K562 (cell line): Measurements from ENCODE around the gene EXOG. TPM values are rescaled to one million over a fixed set of nuclear protein-coding genes. Genes with fewer than 3 reads are reported as not detected.

Source experiments
- ARHGAP35 ChIP-seq: fragments of 450-650 bp; IDR thresholded peaks from 2 replicates; pipeline ENCODE4 v1.6.1; 2018; ENCODE audit not compliant: partially characterized antibody
- CTCF ChIP-seq, 3 experiments: IDR thresholded peaks in 2 of 3; conservative IDR thresholded peaks in 1 of 3; 2 replicates each; pipeline ENCODE4 v1.5.1; 2011 to 2012; ENCODE audit warnings: low read length in 3 of 3, mild to moderate bottlenecking in 3 of 3, control low read depth in 2 of 3, improper control_type of control experiment in 1 of 3, inconsistent platforms in 1 of 3, low read depth in 1 of 3, mixed read lengths in 1 of 3, moderate library complexity in 1 of 3; ENCODE audit not compliant: insufficient read depth in 2 of 3
- ETS2 ChIP-seq: IDR thresholded peaks from 2 replicates; pipeline ENCODE4 v1.6.1; 2016; ENCODE audit warnings: borderline replicate concordance, missing genetic modification characterization, mild to moderate bottlenecking, moderate library complexity, missing compliant biosample characterization; ENCODE audit not compliant: poor library complexity, severe bottlenecking
- LEF1 ChIP-seq: fragments of 450-650 bp; IDR thresholded peaks from 2 replicates; pipeline ENCODE4 v1.6.1; 2016; ENCODE audit warnings: mild to moderate bottlenecking
- PCBP1 ChIP-seq: fragments of 200-400 bp; formaldehyde crosslinking; IDR thresholded peaks from 2 replicates; pipeline ENCODE4 v1.6.1; 2018; ENCODE audit warnings: mild to moderate bottlenecking, low read depth, low read length; ENCODE audit not compliant: poor library complexity, severe bottlenecking
- ZFP30 ChIP-seq: fragments of 250-450 bp; sonication (Bioruptor Pico); IDR thresholded peaks from 2 replicates; pipeline ENCODE4 v1.8.0; 2022; ENCODE audit warnings: moderate library complexity, mild to moderate bottlenecking, inconsistent platforms, borderline replicate concordance
- ZNF134 ChIP-seq: fragments of 250-450 bp; sonication (Bioruptor Pico); conservative IDR thresholded peaks from 2 replicates; pipeline ENCODE4 v1.4.0; 2020
- ZNF263 ChIP-seq: sonication (generic); formaldehyde crosslinking; IDR thresholded peaks from 2 replicates; pipeline ENCODE4 v1.8.0; 2022; ENCODE audit warnings: mild to moderate bottlenecking, missing genetic modification reagents, borderline replicate concordance
- polyA plus RNA-seq, 8 experiments: library from polyadenylated mRNA; depleted of rRNA in 4 of 8; stranded (reverse) in 5 of 8; unstranded in 3 of 8; fragments of >200 nt; fragmentation: Nextera tagmentation in 2 of 8; fragmentation: Illumina TruSeq in 1 of 8; extraction: Ambion mirVana in 2 of 8; extraction: Trizol in 1 of 8; gene quantifications; 2 replicates each; pipeline versions ENCODE4 v1.2.1 to v1.2.3, GENCODE V29; 2011 to 2014; ENCODE audit warnings: inconsistent platforms in 1 of 8, missing spikeins in 1 of 8
- total RNA-seq, 7 experiments: library from RNA; depleted of rRNA in 6 of 7; stranded (reverse); fragments of >200 nt in 6 of 7; fragmentation: Illumina TruSeq in 2 of 7; extraction: Trizol in 2 of 7; gene quantifications; 2 replicates each; pipeline versions ENCODE4 v1.2.1 to v1.2.3, GENCODE V29; 2011 to 2021; ENCODE audit warnings: low replicate concordance in 1 of 7
- TF ChIP-seq, protein P1 (sequence below): sonication (generic); formaldehyde crosslinking; IDR thresholded peaks from 2 replicates; pipeline ENCODE4 v1.9.0; 2022; ENCODE audit warnings: mild to moderate bottlenecking, missing genetic modification reagents

Gene EXOG
- total and polyA plus RNA-seq, 9 of the 15 experiments (the other 6 are each of a cell fraction or from before 2014, with no cell fraction given): 10.8 to 21.7 (median 14.8) TPM

DNA sequence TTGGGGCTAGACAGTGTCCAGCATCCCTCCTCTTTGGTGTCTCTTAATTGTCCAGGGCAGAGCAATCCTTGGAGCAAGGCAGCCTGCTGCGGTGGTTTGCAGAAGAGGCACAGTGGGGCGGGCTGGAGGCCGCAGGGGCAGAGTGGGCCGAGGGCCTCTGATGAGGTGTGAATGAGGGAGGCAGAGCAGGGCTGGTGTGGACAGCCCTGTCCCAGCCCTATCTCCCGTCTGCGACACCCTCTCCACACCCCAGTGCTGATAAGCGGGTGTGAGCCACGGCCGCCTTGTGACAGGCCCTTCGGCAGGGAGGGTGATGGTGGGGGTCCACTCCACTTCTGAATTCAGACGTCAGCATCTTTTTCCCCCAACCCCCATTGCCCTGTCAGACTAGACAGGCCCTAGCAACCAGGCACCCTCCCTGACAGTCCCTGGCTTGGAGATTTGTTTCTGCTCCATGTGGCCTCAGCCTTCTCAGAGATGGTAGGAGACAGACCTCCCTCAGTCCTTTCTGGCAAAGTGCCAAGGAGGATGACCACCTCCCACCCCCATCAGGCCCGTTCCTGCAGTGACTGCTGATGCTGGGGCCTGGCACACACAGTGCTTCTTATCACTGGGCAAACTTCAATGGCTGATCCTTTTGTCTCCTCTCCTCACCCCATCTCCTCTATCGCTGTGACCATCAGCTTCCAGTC lies 37.3 kb downstream of the EXOG start (continued):
- TF ChIP-seq CTCF (IDR thresholded peaks at IDR 0.05 in 2 of 3, conservative IDR thresholded peaks at IDR 0.05 in 1 of 3; ENCODE audit: insufficient read depth in 2 of 3, low read depth in 1 of 3, low read length in 3 of 3) (no peak), PCBP1 (no peak), ZFP30 (CRISPR knock-in tag) (no peak), ETS2 (no peak), ARHGAP35 (no peak), LEF1 (no peak), ZNF263 (CRISPR knock-in tag) (no peak), ZNF134 (CRISPR knock-in tag) (no peak)
- TF ChIP-seq, protein P1, sequence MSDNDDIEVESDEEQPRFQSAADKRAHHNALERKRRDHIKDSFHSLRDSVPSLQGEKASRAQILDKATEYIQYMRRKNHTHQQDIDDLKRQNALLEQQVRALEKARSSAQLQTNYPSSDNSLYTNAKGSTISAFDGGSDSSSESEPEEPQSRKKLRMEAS (CRISPR knock-in tag): no peak
